Stimulated activated CD4-positive, alpha-beta T cell treated with anti-CD3 and anti-CD28 coated beads, TNF-alpha, amount 100 ng/mL, for 24 hours (primary cell): Measurements from ENCODE around the gene ZNF48.

Experiments used
- DNase-seq, 3 experiments: peaks; one replicate each; pipeline ENCODE4 v3.0.0-alpha.2; 2020; ENCODE audit warnings: low read depth in 3 of 3

Gene ZNF48

GRCh38 chr16:30443631-30444030 lies 48.4 kb downstream of the ZNF48 start:
- no peak for DNase-seq

DNA sequence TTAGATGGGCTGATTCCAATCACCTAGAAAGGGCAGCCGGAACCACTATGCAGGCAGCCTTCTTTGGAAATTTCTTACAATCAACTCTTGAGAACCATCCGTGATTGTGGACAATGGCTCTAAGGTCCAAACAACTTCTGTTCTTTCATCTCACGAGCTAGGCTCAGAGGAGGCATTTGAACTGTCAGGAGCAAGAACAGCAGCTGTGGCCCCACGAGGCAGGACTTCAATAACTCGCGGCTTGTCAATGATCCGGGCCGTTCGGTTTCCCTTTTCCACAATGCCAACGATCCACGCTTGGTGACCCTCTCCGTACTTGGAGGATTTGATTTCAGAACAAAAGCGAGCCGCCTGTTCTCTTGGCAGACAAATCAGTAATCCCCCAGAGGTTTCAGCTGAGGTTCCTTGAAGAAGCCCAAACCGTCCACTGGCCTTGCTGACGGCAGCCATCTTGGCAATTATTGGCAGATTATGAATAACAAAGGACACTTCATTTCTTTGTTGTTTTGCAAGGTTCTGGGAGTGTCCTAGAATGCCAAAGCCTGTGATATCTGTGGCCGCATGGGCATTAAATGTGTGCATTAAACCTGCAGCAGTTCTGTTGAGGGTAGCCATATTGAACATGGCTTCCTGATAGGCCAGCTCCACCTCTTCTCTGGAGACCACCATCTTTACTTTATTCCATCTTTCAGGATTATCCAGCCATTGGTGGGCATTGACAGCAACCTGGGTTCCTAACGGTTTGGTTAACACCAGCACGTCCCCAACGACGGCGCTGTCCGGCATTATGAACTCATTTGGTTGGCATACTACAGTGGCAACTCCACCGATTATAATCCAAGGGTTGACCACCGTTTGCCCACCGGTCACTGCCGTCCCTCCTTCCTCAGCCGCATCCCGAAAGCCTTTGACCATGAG lies 49.3 kb downstream of the ZNF48 start:
- no peak for DNase-seq

DNA sequence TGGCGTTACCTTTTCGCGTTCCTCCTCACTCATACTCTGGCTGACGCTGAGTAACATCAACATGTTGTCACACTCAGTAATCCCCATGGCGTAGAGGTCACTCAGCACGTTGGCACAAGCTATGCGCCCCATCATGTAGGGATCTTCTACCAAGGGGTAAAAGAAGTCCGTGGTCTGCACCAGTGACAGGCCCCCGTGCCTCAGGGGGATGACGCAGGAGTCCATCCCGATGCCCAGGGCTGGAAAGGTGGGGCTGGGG lies 49.9 kb downstream of the ZNF48 start:
- DNase-seq: no peak

GRCh38 chr16:30445408-30446202 lies 50.4 kb downstream of the ZNF48 start, which contains the start of gene SEPHS2:
Gene SEPHS2 (minus strand): TSS chr16:30445874. CDS start chr16:30445727, 147 bp downstream.
- DNase-seq: peak; percentile 87 to 98 (median 93)

- DNase-seq: no peak
Observed at GRCh38 chr16:30446203-30446595, 51.0 kb downstream of the ZNF48 start.

DNA sequence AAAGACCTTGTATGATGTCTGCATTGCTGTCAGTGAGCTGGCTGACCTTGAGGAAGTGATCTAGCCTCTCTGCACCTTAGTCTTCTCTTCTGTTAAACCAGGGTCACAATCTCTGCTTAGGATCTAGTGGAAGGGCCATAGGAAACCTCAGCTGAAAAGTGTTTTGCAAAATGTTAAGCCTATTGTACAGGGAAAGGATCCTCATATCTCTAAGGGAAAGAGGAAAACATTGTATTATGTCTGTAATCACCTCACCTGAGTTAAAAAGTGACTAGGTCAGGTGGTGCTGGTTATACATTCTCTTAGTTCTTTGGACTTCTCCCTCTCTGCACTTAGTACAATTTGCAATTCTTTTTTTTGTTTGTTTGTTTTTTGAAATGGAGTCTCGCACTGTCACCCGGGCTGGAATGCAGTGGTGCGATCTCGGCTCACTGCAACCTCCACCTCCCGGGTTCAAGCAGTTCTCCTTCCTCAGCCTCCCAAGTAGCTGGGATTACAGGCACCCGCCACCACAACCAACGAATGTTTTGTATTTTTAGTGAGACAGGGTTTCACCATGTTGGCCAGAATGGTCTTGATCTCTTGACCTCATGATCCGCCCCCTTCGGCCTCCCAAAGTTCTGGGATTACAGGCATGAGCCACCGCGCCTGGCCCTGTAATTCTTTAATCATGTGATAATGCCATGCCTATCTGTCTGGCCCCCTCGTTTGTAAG lies 52.4 kb downstream of the ZNF48 start:
- DNase-seq: no peak

GRCh38 chr16:30449116-30449435 lies 53.9 kb downstream of the ZNF48 start:
- no peak for DNase-seq
